GM21381 (cell line): ENCODE data around the gene CMIP.

Experiments
- ATAC-seq: cut with Tn5 transposase; IDR thresholded peaks from one replicate; pipeline ENCODE4 v1.9.1; 2021; ENCODE audit warnings: mild to moderate bottlenecking, moderate library complexity; ENCODE audit not compliant: unreplicated experiment

Gene CMIP

GRCh38 chr16:81458827-81459598 lies 14.4 kb downstream of the CMIP start:
- ATAC-seq, result no peak

- ATAC-seq, result no peak
Measured at GRCh38 chr16:81460075-81460474, 15.5 kb downstream of the CMIP start.

GRCh38 chr16:81461243-81461642 lies 16.6 kb downstream of the CMIP start:
- no peak for ATAC-seq

GRCh38 chr16:81461766-81462165 lies 17.2 kb downstream of the CMIP start:
- ATAC-seq, result no peak

GRCh38 chr16:81462683-81463082 lies 18.1 kb downstream of the CMIP start:
- ATAC-seq, result no peak

GRCh38 chr16:81463296-81463890 lies 18.8 kb downstream of the CMIP start:
- ATAC-seq, result no peak

- no peak for ATAC-seq
Measured at GRCh38 chr16:81464279-81464678, 19.7 kb downstream of the CMIP start.

GRCh38 chr16:81465375-81465943 lies 20.9 kb downstream of the CMIP start:
- no peak for ATAC-seq

GRCh38 chr16:81466356-81466980 lies 21.9 kb downstream of the CMIP start:
- no peak for ATAC-seq

GRCh38 chr16:81467072-81467471 lies 22.5 kb downstream of the CMIP start:
- no peak for ATAC-seq

- no peak for ATAC-seq
Measured at GRCh38 chr16:81467815-81468214, 23.2 kb downstream of the CMIP start.

- ATAC-seq, result no peak
Measured at GRCh38 chr16:81468269-81468902, 23.8 kb downstream of the CMIP start.

GRCh38 chr16:81469183-81469677 lies 24.6 kb downstream of the CMIP start:
- ATAC-seq, result no peak

- peak; percentile 87 for ATAC-seq
Measured at GRCh38 chr16:81469710-81470535, 25.3 kb downstream of the CMIP start.

- ATAC-seq, result no peak
Measured at GRCh38 chr16:81470796-81471636, 26.4 kb downstream of the CMIP start.

- ATAC-seq, result no peak
Measured at GRCh38 chr16:81471882-81472281, 27.3 kb downstream of the CMIP start.

- ATAC-seq, result no peak
Measured at GRCh38 chr16:81472391-81472790, 27.8 kb downstream of the CMIP start.

GRCh38 chr16:81473066-81473488 lies 28.5 kb downstream of the CMIP start:
- no peak for ATAC-seq

GRCh38 chr16:81473558-81473957 lies 28.9 kb downstream of the CMIP start:
- ATAC-seq, result no peak
